CD4-positive, alpha-beta T cell treated with Interleukin-17A for 4 hours (primary cell): Measurements from ENCODE around the gene LIMS2.

Experiments
- DNase-seq: peaks from one replicate; pipeline ENCODE4 v3.0.0-alpha.2; 2020; ENCODE audit warnings: mixed read lengths

Gene LIMS2

DNA sequence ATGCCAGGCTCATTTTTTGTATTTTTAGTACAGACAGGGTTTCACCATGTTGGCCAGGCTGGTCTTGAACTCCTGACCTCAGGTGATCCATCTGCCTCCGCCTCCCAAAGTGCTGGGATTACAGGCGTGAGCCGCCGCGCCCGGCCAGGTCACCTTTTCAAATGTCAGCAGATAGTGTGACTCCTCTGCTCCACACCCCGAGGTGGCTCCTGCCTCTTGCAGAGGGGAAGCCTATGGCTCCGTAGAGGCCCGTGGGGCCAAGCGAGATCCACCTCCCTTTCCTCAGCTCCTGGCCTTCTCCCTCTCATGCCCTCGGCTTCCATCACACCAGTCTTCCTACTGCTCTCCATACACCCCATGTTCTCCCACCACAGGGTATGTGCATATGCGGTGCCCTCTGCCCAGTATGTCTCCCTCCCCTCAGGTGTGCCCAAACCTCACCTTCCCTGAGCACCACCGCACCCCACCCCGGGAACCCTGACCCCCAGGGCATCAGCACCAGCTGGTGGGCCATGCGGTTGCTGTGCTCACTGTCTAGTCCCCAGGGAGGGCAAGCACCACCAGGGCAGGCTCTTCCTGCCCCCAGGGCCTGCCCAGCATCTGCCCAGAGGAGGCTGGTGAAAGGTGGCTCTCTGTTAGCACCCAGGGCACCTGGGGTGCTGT is 18.6 kb downstream of the LIMS2 start:
- no peak for DNase-seq

DNA sequence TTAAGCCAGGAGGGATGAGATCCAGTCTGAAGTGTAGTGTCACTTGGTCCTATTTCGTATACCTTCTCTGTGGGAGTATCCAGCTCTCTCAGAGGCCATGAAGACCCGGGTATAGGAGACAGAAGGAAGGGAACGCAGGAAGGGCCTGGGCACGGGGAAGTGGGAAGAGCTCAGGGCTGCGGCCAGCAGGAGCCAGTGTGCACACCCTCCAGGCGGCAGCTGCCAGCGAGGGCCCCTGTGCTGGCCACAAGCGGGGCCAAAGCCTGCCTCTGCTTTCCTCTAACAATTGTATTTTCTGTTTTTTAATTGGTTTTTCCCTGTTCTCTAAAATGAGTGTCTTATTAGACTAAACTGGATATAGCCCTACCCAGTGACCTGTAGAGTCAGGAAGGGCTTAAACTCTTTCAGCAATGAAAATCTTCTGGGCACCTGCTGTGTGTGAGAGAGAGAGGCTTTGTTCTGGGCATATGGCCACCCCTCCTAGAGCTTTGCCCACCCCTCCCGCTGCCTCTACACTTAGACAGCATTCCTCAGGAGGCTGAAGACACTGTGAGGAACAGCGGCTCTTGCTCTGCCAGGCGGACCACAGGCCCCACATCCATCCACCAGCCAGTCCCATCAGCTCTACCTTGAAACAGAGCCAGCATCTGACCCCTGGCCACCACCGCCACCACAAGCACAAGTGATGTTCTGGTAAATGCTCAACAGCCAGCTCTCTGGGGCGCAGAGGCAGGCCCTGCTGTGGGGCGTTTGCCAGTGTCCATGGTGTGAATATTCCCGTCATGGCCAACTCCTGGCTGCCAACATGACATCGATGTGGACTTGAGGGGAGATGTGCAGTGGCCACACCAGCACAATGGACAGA is 19.9 kb downstream of the LIMS2 start:
- DNase-seq, result no peak

DNA sequence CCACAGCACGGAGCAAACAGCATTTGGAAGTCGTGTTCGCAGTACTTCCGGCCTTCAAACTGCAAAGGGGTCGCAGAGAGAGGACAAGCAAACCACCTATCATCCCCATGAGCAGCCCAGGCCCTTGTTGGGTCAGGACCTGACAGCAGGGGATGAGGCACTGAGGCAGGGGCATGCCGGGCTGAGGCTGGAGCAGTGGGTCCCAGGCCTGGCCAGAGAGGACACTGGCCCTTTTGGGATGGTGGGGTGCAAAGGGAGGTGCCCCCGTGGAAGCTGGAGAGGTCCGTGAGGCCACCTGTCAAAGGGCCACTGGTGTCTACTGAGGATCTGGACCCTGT is 20.5 kb downstream of the LIMS2 start:
- no peak for DNase-seq

DNA sequence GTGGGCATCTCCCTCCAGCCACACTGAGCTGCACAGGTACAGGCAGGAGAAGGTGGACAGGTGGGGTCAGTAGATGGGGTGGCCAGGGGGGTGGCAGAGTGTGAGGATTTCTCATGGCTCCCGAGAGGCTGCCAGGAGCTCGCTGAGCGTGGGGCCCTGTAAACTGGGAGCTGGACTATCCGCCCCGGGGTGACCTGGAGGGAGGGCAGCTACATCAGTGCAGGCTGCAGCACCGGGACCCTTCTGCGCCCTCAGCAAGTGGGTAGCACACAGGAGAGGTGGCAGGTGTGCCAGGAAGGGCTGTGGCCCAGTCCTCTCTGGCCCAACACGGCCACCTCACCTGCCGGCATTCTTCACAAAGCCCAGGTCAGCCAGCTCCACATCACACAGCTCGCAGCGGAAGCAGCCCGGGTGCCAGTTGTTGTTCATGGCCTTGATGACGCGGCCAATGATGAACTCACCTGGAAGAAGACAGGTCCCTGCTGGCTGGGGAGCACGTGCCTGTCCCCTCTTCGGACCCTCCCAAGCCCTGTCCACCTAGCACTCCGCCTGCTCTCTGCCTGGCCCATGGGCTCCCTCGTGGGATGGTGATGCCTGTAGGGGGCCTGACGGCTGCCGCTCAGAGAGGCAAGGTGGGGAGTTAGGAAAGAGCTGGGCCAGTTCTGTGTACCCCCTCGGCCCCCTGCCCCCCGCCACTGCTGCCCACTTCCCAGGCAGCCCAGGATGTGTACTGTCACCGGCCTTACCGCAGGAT is 21.1 kb downstream of the LIMS2 start:
- DNase-seq, result peak; percentile 0

DNA sequence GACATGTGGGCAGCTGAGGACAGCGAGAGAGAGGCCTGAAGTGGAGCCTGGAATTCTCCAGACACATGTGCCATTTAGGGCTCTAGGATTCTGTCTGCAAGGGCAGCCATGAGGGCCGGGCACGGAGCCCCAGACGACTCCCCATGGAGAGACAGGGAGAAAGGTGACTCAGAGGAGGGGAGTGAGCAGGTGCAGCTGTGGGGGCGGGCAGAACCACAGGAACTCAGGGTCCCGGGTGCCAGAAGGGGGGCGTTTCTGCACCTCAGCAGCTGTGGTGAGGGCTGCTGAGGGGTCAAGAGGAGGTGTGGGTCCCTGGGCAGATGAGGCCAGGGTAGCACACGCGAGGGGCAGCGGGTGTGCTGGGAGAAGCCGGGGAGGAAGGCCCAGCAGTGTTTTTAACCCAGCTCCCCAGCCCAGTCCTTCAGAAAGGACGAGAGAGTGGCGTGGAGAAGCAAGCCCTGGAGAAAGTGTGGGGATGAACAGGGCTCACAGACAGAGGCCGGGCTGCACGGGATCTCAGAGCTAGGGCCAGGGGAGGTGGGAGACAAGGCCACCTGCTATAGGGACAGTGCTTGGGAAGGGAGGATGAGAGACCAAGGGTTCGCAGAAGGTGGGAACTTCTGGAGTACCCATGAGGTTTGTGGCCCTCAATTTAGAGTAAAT is 21.8 kb downstream of the LIMS2 start:
- DNase-seq, result no peak

DNA sequence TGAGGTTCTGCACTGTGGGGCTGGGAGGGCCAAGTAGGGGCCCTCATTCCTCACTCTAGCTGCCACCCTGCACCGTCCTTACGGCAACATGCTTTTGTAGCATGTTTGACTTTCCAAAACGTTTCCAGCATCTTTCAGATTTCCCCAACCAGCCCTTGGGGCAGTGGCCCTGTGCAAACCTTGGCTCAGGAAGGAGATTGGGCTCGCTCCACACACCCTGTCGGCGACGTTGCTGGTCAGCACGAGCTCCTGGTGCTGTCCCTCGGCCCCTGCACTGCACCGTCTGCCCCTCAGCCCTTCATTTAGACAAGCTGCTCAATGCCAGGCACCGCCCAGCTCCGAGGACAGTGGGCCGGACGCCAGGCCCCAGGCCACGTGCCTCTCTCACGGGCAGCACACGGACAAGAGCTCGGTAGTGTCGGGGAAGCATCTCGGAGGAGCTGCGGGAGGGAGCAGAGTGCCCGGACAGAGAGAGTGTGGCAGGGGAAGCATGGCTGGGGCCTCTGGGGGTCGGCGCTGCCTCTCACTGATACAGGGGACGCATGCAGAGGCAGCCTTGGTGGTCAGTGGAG is 22.5 kb downstream of the LIMS2 start:
- DNase-seq, result no peak

DNA sequence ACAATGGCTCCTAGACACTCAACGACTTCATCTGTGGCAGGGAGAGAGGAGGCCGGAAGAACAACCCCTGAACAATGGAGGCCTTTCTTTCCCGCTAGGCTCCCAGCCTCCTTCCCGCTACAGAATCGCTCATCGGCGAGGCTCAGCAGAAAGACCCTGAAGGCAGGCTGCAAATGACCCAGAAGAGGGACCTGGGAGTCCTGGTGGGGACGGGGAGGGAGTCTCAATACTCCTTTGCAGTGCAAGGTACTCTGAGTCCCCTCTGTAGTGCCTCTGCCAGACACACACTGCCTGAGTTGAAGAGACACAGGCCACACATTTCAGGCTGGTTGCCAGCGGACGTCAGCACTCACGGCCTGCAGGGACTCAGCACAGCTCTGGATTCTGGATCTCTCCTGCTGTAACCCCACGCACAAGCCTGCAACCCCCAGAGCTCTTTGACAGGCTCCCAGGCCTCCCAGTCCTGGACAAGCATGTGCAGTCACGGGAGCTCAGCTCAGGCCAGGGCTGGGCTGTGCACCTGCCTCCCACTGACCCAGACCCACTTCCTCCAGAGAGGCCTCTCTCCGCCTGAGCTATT is 23.3 kb downstream of the LIMS2 start:
- DNase-seq, result no peak

DNA sequence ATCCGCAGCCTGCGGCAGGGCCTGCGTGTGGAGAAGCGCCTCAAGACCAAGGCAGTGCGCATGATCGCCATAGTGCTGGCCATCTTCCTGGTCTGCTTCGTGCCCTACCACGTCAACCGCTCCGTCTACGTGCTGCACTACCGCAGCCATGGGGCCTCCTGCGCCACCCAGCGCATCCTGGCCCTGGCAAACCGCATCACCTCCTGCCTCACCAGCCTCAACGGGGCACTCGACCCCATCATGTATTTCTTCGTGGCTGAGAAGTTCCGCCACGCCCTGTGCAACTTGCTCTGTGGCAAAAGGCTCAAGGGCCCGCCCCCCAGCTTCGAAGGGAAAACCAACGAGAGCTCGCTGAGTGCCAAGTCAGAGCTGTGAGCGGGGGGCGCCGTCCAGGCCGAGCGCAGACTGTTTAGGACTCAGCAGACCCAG is 23.9 kb downstream of the LIMS2 start:
- DNase-seq, result no peak

DNA sequence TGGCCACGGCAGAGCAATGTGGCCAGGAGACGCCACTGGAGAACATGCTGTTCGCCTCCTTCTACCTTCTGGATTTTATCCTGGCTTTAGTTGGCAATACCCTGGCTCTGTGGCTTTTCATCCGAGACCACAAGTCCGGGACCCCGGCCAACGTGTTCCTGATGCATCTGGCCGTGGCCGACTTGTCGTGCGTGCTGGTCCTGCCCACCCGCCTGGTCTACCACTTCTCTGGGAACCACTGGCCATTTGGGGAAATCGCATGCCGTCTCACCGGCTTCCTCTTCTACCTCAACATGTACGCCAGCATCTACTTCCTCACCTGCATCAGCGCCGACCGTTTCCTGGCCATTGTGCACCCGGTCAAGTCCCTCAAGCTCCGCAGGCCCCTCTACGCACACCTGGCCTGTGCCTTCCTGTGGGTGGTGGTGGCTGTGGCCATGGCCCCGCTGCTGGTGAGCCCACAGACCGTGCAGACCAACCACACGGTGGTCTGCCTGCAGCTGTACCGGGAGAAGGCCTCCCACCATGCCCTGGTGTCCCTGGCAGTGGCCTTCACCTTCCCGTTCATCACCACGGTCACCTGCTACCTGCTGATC is 24.4 kb downstream of the LIMS2 start:
- DNase-seq, result no peak

DNA sequence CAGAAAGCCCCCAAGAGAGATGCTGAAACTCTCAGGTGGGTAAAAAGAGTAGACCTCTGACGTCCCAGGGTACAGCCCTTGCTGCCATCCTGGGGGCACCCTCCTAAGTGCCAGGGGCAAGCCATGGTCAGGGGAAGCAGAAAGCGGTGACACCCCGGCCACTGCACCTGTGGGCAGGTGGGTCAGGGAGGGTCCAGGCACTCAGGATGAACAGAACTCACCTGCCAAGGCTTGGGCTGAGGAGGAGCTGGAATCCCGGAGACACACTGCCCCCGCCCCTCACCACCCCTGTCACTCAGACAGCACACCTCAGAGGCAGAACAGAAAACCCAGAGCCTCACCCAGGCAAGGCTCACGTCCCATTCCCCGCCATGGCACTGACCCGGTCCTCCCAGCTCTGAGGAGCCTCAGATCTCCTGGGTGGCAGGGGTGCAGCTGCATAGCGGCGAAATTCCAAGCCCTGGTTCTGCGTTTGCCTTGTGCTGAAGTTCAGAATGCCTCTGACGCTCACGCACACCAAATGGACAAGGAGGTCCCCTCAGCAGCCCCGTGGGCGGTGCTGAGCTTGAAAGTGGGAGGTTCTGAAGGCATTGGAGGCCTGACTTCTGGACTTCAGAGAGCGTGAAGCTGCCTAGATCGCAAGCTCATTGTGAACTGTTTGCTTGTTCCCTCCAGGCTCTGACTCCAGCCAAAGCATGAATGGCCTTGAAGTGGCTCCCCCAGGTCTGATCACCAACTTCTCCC is 25.1 kb downstream of the LIMS2 start:
- DNase-seq, result no peak

DNA sequence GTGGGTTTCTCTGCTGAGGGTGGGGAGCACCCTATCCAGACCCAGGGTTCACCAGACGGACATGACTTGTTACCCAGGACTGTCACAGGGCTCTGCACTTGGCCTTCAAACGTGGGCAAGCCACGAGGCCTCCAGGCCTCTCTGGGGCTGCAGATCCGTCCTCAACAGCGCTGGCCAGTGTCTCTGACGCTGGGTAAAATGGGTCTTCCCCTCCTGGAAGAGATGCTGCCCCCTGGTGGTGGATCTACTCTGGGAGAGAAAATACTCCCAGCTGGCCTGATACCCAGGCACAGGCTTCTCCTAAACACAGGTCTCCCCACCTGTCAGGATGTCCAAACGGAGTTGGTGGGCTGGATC is 25.7 kb downstream of the LIMS2 start:
- peak; percentile 97 for DNase-seq

DNA sequence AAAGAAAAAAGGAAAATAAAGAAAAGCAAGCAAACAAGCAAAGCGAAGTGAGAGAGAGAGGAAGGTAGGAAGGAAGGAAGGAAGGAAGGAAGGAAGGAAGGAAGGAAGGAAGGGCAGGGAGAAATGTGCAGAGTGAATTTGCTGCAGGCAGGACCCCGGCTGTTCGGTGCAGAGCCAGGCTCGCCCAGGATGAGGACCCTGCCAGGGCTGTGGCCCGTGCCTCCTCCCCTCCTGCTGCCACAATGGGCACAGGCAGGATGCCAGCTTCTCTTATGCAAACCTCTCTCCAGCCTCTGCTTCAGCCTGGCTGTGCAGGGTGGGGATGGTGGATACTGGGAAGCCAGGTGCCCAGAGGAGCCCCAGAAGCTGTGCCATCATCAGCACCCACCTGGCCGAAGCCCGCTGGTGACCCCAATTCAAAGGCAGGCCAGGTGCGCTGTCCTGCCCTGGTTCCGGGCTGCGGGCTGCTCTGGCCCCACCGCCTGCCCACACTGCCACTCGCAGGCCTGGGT is 26.2 kb downstream of the LIMS2 start:
- DNase-seq, result peak; percentile 60

DNA sequence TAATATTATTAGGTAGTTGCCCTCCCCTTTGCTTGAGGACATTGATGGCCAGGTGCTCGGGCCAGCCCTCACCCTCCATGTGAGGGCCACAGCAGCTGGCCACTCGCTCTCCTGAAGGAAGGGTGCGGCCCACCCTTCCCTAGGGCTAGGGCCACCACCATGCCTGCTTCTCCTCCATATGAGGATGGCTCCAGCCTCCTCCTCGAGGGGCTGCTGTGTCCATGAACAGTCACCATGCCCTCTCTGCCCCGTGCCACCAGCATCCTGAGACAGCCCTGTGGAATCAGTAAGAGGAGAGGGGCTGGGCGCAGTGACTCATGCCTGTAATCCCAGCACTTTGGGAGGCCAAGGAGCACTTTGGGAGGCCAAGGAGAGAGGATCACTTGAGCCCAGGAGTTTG is 27.0 kb downstream of the LIMS2 start:
- no peak for DNase-seq

DNA sequence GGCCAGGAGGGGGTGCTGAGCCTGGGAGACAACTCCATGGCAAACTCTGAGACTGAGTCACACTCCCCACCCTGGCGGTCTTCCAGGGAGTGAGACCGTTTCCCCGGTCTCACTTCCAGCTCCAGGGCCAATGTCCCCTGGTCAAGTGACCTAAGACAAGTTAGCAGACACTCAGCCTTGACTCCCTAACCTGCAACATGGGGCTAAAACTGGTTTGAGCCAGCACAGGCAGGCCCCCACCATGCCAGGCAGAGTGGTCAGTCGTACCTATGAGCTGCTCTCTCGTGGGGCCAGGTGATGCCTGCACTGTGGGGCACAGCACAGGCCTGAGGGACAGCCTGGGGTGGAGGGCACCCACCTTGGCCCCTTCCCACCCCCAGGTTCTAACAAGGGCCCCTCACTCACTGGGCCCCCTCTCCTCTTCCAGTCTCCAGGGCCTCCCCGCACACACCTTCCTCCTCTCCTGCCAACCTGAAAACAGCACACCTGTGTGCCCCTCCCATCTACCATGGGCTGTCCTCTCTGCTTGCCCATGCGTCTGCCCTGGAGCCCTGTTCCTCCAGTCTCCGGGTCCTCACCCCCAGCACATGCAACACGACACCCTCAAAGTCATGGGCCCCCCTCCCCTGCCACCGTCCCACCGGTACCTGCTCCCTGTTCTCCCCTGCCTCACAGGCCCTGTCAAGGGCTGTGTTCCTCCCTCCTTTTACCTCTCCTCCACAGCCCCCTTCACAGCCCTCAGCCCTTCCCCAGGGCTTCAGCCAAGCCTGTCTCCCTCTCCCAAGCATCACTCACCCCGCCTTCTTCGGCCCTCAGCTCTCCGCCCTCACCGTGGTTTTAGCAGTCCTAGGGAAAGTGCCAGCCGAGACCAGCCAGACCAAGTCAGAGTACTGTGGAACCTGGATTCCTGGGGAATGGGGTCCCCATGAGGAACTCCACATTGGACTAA is 27.8 kb downstream of the LIMS2 start:
- DNase-seq, result no peak

DNA sequence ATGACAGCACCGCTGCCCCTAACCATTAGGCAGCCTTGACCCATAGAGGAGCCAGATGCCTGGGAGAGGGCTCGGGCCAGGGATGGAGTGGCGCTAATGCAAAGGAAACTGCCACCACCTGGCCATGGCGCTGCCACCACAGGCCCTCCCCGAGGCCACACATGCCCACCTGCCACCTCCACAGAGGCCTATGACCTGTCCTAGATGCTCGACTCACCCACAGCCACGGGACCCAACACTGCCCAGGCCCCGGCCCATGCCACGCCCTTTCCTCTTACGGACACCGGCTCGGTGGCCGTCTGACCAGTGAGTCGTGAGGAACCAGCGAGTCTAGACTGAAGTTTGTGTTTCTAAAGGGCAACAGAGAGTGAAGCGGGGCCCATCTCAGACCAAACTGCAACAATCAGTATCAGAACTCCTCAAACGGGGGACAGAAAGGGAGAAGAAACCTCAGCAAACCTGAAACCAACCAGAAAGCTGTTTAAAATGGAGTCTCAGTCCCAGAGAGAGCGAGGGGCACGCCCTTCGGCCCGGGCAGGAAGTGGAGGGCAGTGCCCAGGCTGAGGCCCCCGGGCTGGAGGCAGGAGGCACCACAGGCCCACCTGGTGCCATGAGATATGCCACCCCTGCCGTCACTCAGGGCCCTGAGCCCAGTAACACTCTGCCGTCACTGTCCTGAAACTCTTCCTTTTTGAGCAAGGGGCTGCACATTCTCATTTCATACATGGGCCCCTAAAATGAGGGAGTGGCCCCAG is 28.7 kb downstream of the LIMS2 start:
- DNase-seq, result peak; percentile 2

DNA sequence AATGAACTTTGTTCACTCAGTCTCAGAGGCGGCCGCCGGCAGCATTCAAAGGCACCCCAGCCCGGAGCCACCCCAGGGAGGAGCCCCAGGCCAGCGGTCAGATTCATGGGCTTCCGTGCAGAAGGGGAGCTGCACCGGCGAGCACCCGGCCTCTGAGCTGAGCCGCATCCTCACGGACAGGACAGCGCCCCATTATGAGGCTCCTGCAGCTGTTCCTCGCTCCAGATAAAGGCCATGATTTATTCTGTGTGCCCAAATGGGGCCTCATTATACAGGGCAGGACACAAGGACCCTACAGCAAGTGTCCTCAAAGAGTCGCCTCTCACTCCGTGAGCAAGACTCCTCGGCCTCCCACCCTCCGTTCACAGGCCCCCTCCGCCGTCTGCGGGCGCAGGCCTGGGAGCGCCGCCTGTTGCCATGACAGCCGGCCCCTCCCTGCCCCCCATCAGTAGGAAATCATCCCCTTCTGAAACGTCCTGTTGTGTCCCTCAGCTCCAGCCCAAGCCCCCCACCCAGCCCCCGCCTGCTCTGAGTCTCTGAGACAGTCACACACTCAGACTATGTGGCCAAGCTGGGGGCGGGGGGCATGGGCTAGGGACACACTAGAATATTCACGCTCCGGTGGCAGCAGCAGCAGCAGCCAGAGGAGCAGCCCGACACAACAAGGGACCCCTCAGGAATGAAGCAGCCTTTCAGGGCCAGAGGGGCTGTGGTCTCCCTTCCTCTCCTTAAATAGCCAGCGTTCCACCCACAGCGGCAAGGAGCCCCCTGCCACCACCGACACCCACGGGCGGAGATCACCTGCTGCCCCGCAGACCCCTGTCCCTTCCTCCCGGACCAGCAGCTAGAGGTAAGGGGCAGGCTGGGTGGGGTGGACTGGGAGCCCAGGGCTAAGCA is 29.7 kb downstream of the LIMS2 start, which contains the start of gene GPR17:
GPR17 (plus strand) TSS at position 759 of the 897 bp plus-strand sequence. CDS start 4,583 bp downstream, outside the sequence.
- no peak for DNase-seq

DNA sequence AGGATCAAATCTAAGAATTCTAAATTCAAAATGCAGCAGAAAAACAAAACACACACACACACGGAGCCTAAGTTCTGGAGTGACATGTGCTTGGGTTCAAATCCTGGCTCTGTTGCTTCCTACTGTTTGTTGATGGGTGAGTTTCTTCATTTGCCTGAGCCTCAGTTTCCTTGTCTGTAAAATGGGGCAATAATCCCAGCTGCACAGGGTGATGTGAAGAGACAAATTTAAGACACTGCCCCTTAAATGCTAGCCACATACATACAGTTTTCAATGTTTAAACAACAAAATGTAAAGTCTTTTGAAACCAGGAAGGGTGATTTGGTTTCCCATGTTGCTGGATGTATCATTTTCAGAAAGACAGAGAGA is 30.3 kb downstream of the LIMS2 start:
- DNase-seq, result no peak
